Measurements from ENCODE around the gene CRYBG3.

DNA sequence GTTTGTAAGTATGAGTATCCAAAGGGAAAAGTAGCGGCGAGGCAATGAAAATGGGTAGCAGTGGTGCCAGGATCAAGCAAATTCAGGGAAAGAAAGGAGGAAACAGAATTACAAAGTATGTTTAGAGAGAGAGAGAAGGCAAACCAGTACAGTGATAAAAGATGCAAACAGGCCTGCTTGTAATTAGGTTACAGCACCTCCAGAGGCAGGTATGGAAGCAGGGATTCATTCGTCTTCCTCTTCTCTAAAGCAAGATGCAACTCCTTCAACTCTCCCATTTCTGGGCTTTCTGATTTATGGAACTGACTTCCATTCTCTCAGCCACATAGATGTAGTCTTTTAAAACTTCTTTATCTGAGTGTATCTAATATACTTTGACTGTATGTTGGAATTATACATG, 68.0 kb downstream of the CRYBG3 start:
- TF ChIP-seq EZH2 (IDR thresholded peaks at IDR 0.05; ENCODE audit: low read depth) (no peak), CTCF (conservative IDR thresholded peaks at IDR 0.05) (no peak)
